Testis (tissue), 3 donors: Measurements from ENCODE around the gene E2F3. TPM values are rescaled to one million over a fixed set of nuclear protein-coding genes. Genes with fewer than 3 reads are reported as not detected.

Experiments used
- DNase-seq: peaks from one replicate; pipeline ENCODE4 v3.0.0-alpha.2; 2019
- H3K27ac ChIP-seq, 2 donors: fragments of 200-600 bp; sonication (generic); one replicate each; pipeline ENCODE4 v1.5.1; 2019
- H3K27me3 ChIP-seq: fragments of 200-600 bp; sonication (generic); one replicate; pipeline ENCODE4 v1.5.1; 2019
- H3K36me3 ChIP-seq: fragments of 200-600 bp; sonication (generic); one replicate; pipeline ENCODE4 v1.5.1; 2017; ENCODE audit warnings: low read depth; ENCODE audit errors: missing control alignments
- H3K4me1 ChIP-seq: fragments of 200-600 bp; sonication (generic); one replicate; pipeline ENCODE4 v1.5.1; 2019
- H3K4me3 ChIP-seq, 2 donors: fragments of 200-600 bp; sonication (generic); one replicate each; pipeline ENCODE4 v1.5.1; 2017 to 2019
- H3K9me3 ChIP-seq: fragments of 200-600 bp; sonication (generic); one replicate; pipeline ENCODE4 v1.5.1; 2017
- POLR2A ChIP-seq: fragments of 450-650 bp; IDR thresholded peaks from one replicate; pipeline ENCODE4 v1.6.1; 2017; ENCODE audit warnings: antibody characterized with exemption, mild to moderate bottlenecking, moderate library complexity
- WGBS, 2 donors: methylation state at CpG; one replicate each; pipeline ENCODE4 v1.1.5; 2018; 5-methylcytosine and 5-hydroxymethylcytosine counted together
- intact Hi-C: fragments of 100-400 bp; cut with DNase I; formaldehyde crosslinking; loops from one replicate; pipeline ENCODE4 v1.15.1; 2023; ENCODE audit warnings: low total_unique reads
- polyA plus RNA-seq: library from polyadenylated mRNA; stranded (reverse); fragments of 350-450 nt; fragmentation: Illumina TruSeq; extraction: RNeasy Lipid Tissue Mini Kit (QIAGEN cat#74804); gene quantifications from one replicate; pipeline ENCODE4 v1.2.3, GENCODE V29; 2014; ENCODE audit warnings: low read depth, low replicate concordance; ENCODE audit not compliant: insufficient read depth
- total RNA-seq, 2 donors: library from RNA; depleted of rRNA; stranded (reverse); fragments of >200 nt; gene quantifications; one replicate each; pipeline ENCODE4 v1.2.3, GENCODE V29; 2016
- TF ChIP-seq, protein P1 (sequence below), 3 experiments: fragments of 450-650 bp in 2 of 3; fragments of 200-600 bp in 1 of 3; sonication (generic) in 1 of 3; IDR thresholded peaks; one replicate each; pipeline ENCODE4 v1.5.1; 2016 to 2019; ENCODE audit warnings: antibody characterized with exemption in 3 of 3, mild to moderate bottlenecking in 2 of 3, moderate library complexity in 1 of 3

Gene E2F3
- total and polyA plus RNA-seq, 3 donors from 2014 or later: 7.4 to 8.7 (median 8.0) TPM

DNA sequence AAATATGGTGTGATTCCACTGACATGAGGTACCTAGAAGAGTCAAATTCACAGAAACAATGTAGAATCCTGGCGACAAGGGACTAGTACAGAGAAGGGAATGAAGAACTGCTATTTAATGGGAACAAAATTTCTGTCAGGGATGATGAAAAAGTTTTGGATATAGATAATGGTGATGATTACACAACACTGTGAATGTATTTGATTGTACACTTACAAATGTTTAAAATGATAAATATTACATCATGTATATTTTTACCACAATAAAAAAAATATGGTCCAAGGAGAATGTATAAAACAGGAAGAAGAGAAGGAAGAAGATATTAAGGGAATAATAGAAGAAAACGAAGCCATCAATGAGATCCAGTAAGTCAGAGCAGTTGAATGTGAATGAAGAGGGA, 8.4 kb upstream of the E2F3 start:
- H3K27ac ChIP-seq: no peak overlapping the region
- H3K36me3 ChIP-seq: no peaks in the 10 kb centered on the region
- no peak overlapping the region for H3K4me3 ChIP-seq
- no peak for DNase-seq
- H3K9me3 ChIP-seq: no peaks in the 10 kb centered on the region
- intact Hi-C loops: no loop called here
- H3K27me3 ChIP-seq: no peaks in the 10 kb centered on the region
- TF ChIP-seq, protein P1, sequence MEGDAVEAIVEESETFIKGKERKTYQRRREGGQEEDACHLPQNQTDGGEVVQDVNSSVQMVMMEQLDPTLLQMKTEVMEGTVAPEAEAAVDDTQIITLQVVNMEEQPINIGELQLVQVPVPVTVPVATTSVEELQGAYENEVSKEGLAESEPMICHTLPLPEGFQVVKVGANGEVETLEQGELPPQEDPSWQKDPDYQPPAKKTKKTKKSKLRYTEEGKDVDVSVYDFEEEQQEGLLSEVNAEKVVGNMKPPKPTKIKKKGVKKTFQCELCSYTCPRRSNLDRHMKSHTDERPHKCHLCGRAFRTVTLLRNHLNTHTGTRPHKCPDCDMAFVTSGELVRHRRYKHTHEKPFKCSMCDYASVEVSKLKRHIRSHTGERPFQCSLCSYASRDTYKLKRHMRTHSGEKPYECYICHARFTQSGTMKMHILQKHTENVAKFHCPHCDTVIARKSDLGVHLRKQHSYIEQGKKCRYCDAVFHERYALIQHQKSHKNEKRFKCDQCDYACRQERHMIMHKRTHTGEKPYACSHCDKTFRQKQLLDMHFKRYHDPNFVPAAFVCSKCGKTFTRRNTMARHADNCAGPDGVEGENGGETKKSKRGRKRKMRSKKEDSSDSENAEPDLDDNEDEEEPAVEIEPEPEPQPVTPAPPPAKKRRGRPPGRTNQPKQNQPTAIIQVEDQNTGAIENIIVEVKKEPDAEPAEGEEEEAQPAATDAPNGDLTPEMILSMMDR (IDR thresholded peaks at IDR 0.05): no peak
- no peak for TF ChIP-seq POLR2A
- 85 to 92% methylated on average over 2 of the region's 2 CpGs for WGBS, 2 donors
- H3K4me1 ChIP-seq: no peaks in the 10 kb centered on the region

DNA sequence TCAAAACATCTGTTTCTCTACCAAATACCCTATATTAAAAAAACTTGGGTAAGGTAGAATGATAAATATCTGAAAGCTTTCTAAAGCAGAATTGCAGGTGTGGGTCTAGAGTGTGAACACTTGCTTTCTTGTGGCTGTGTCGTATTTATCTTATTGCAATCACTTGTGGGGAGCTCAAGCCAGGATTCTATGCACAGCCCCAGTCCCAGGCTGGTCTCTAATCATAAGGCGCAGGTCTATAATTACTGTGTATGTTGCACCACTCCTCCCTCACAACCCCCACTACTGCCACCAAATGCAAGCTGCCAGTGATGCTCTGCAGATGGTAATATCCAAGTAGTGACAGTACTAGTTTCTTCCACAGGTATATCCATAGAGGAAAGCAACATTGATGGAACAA, 2.2 kb upstream of the E2F3 start:
- intact Hi-C loops: no loop called here
- Histone ChIP-seq H3K9me3 (no peaks in the 10 kb centered on the region), H3K4me1 (no peaks in the 10 kb centered on the region), H3K27ac (no peak overlapping the region), H3K27me3 (no peaks in the 10 kb centered on the region), H3K36me3 (no peaks in the 10 kb centered on the region), H3K4me3 (no peak overlapping the region)
- DNase-seq: no peak
- TF ChIP-seq, protein P1 (IDR thresholded peaks at IDR 0.05): no peak
- no peak for TF ChIP-seq POLR2A
- 89 to 92% methylated on average over 2 of the region's 2 CpGs for WGBS, 2 donors

DNA sequence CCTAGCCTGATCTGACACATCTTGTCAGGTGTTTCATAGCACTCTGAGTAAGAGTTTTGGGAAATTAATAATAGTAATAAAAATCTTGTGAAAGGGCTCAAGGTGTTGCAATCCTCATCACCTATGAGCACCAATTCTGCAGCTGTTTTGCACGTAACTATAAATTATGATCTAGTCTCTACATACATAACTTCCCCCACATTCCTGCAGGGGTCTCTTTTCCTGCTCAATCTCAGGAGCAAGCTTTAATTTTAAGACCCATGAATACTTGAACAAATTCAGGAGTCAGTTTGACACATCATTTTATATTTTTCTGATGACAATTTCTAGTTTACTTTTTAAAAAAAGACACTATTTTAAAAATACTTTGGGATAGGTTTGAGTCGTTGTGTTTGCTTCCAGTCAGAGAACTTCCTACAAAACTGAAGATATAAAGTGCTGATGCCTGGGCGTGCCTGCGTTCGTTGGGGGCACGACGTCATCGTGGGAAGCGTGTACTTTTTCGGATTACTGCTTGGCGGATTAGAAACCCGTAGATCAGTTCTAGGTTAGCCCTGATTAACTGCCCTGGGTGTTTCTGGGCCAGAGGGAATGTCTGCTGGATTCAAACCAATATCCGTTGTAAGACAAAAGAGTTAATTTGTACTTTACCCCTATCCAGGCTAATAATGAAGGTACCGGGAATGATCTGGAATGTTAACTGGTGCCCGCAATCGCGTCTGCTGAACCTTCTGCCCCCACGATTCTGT, 1.0 kb upstream of the E2F3 start:
- WGBS, 2 donors: 2% methylated on average over 18 of the region's 18 CpGs
- intact Hi-C loops: no loop called here
- Histone ChIP-seq H3K9me3 (no peaks in the 10 kb centered on the region), H3K27me3 (no peaks in the 10 kb centered on the region), H3K4me3 (peak overlapping the region; percentile 56 to 70), H3K4me1 (no peaks in the 10 kb centered on the region), H3K36me3 (no peaks in the 10 kb centered on the region), H3K27ac (peak overlapping the region; percentile 61 to 77)
- DNase-seq: peak; percentile 48
- no peak for TF ChIP-seq POLR2A
- TF ChIP-seq, protein P1 (IDR thresholded peaks at IDR 0.05): peak; percentile 17 to 29 (median 27)

DNA sequence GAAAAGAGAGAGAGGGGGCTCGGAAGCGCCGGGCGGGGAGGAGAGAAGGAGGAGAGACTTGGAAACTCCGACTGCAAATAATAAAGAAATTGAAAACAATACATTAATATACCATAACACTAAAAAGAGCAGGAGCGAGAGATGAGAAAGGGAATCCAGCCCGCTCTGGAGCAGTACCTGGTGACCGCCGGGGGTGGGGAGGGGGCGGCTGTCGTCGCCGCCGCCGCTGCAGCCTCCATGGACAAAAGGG, 338 bp downstream of the E2F3 start:
- H3K9me3 ChIP-seq: no peaks in the 10 kb centered on the region
- WGBS, 2 donors: 0 to 1% methylated on average over 15 of the region's 15 CpGs
- H3K27me3 ChIP-seq: no peaks in the 10 kb centered on the region
- H3K4me3 ChIP-seq: peak overlapping the region; percentile 83 to 91
- H3K36me3 ChIP-seq: no peaks in the 10 kb centered on the region
- TF ChIP-seq, protein P1 (IDR thresholded peaks at IDR 0.05): no peak
- TF ChIP-seq POLR2A: no peak
- H3K27ac ChIP-seq: peak overlapping the region; percentile 82 to 93
- no peak for DNase-seq
- intact Hi-C loops: no loop called here
- no peaks in the 10 kb centered on the region for H3K4me1 ChIP-seq
